Epithelial cell of proximal tubule (primary cell): ENCODE results near the gene PABPN1L. TPM values are rescaled to one million over a fixed set of nuclear protein-coding genes. Genes with fewer than 3 reads are reported as not detected.

ENCODE experiments used
- DNase-seq: peaks from one replicate; pipeline ENCODE4 v3.0.0-alpha.2; 2011; ENCODE audit warnings: low read depth
- H3K4me3 ChIP-seq: 2 replicates; pipeline ENCODE4 v1.5.1; 2011; ENCODE audit warnings: low read depth, mild to moderate bottlenecking, low read length
- total RNA-seq: library from RNA; depleted of rRNA; stranded (reverse); fragments of >200 nt; gene quantifications from 2 replicates; pipeline ENCODE4 v1.2.3, GENCODE V29; 2015
- TF ChIP-seq, protein P1 (sequence below): conservative IDR thresholded peaks from 2 replicates; pipeline ENCODE4 v1.5.1; 2012; ENCODE audit warnings: low read depth, mild to moderate bottlenecking, low read length

The PABPN1L gene
- total RNA-seq, 1 donor from 2014 or later = not detected

DNA sequence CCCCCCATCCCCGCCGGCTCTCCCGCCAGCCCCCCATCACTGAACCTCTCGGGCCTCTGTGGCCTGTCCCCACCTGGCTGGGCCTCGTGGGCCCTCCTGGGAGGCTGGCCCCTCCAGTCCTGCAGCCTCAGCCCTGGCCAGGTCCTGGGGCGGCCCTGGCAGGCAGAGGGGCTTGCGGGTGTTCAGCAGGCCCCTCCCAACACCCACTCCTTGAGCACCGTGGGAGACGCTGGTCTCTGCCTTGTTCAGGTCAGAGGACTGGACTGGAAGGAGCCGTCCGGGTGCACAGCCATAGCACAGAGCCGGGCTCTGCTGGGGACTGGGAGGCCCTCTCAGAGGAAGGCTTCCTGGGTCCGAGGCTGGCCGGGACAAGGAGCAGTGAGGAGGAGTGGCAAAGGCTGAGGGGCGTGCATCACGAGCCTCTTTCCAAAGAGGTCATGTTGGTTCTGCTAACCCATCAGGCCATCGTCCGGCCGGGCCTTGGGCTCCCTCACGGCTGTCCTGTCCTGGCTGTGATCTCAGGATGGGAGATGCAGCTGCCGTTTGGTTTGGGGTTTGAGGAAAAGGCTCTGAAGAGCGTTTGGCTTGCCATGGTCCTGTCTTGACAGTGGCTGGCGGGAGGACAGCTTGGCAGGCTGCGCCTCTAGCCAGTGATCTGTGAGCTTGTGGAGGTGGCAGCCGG, 6.3 kb upstream of the PABPN1L start:
- H3K4me3 ChIP-seq = no peak overlapping the region
- TF ChIP-seq, protein P1, sequence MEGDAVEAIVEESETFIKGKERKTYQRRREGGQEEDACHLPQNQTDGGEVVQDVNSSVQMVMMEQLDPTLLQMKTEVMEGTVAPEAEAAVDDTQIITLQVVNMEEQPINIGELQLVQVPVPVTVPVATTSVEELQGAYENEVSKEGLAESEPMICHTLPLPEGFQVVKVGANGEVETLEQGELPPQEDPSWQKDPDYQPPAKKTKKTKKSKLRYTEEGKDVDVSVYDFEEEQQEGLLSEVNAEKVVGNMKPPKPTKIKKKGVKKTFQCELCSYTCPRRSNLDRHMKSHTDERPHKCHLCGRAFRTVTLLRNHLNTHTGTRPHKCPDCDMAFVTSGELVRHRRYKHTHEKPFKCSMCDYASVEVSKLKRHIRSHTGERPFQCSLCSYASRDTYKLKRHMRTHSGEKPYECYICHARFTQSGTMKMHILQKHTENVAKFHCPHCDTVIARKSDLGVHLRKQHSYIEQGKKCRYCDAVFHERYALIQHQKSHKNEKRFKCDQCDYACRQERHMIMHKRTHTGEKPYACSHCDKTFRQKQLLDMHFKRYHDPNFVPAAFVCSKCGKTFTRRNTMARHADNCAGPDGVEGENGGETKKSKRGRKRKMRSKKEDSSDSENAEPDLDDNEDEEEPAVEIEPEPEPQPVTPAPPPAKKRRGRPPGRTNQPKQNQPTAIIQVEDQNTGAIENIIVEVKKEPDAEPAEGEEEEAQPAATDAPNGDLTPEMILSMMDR = no peak
- DNase-seq = no peak

DNA sequence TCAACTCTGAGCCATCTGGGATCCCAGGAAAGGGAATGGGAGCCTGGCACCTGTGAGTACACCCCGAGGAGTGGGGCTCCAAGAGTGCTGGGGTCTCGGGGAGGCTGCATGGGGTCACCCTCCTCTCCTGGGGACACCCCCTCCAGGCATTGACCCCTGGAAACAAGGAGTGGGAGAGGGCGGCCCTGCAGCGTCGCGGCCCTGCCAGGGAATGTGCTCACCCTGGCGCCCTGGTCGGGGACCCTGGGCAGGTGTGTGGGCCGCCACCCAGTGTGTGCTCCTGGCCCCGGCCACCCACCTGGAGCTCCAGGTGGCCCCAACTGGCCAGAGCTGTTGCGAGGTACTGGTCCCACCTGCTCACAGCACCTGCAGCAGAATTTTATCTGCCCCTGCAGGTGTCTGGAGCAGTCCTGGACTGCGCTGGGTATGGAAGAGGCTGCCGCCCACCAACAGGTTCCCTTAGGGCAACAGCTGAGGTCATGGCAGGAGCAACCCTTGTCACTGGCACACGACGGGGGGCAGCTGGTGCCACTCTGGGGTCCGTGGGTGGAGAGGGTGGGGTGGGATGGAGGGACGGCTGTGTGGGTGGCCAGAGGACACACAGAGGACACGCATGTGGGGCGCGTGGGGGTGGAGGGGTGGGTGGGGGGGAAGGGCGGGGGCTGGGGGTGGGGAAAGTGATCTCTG, 5.4 kb upstream of the PABPN1L start:
- no peak overlapping the region for H3K4me3 ChIP-seq
- DNase-seq = no peak
- TF ChIP-seq, protein P1 = no peak

- no peak for DNase-seq
- TF ChIP-seq, protein P1 = no peak
- H3K4me3 ChIP-seq = no peak overlapping the region
These were observed 4.9 kb upstream of the PABPN1L start for GRCh38 chr16:88871349-88871702.

GRCh38 chr16:88870608-88871348, 4.3 kb upstream of the PABPN1L start:
- no peak overlapping the region for H3K4me3 ChIP-seq
- no peak for DNase-seq
- TF ChIP-seq, protein P1 = no peak

- no peak for DNase-seq
- TF ChIP-seq, protein P1 = no peak
- H3K4me3 ChIP-seq = no peak overlapping the region
These were observed 3.2 kb upstream of the PABPN1L start for GRCh38 chr16:88869673-88869980.

DNA sequence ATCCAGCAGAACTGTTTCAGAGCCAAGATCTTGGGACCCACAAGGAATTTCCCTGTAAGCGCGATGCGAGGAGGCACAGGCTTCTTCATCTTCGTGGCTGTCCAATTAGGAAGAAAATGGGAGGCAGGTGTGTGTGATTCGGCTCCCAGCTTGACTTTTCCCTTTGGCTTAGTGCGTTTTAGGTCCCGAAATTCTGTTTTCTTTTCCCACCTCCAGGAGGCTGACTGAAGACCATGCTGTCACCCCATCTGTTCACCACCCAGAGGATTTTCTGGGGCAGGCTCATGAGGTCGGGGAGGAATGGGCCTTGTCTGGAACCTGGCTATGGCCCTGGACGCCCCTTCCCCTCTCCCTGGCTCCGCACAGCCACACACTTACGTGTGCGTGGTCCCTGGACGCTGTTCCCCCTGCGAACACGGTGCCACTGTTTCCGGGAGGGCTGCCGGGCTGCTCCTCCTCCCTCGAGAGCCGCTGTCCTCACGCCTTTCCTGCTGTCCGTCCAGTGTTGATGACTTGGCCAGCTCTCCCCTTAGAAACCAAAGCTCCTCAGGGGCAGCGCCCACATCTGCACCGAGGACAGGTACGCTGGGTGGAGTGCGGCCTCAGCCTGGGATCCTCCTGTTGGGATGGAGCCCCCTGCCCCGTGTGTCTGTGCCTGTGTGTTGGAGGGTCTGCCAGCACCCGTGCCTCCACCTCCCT, 2.7 kb upstream of the PABPN1L start:
- DNase-seq = no peak
- no peak overlapping the region for H3K4me3 ChIP-seq
- TF ChIP-seq, protein P1 = no peak
